Retinal pigment epithelial cell (primary cell): ENCODE results near the gene FBXW9.
"Not testable (repeated sequence)": the region's sequence is repeated elsewhere in the genome, so short reads cannot be mapped to it uniquely, and the experiment has no call there.

ENCODE experiments used
- DNase-seq: peaks from one replicate; pipeline ENCODE4 v3.0.0-alpha.2; 2010; ENCODE audit warnings: low read depth
- H3K4me3 ChIP-seq: 2 replicates; pipeline ENCODE4 v1.5.1; 2011; ENCODE audit warnings: mild to moderate bottlenecking, low read length, control low read depth, moderate library complexity
- CTCF ChIP-seq: conservative IDR thresholded peaks from 2 replicates; pipeline ENCODE4 v1.5.1; 2011; ENCODE audit warnings: low read depth, low read length, control low read depth, inconsistent platforms

Gene FBXW9

GRCh38 chr19:12698138-12698537 lies 1.7 kb upstream of the FBXW9 start:
- DNase-seq = no peak
- no peak for TF ChIP-seq CTCF
- H3K4me3 ChIP-seq = no peak overlapping the region

- H3K4me3 ChIP-seq, DNase-seq: not testable (repeated sequence)
These were observed 994 bp upstream of the FBXW9 start for GRCh38 chr19:12697425-12697824.

- no peak for TF ChIP-seq CTCF
- DNase-seq = no peak
- H3K4me3 ChIP-seq = peak overlapping the region; percentile 88
These were observed 450 bp downstream of the FBXW9 start for GRCh38 chr19:12695997-12696365.

- no peak for TF ChIP-seq CTCF
- peak overlapping the region; percentile 88 for H3K4me3 ChIP-seq
- no peak for DNase-seq
These were observed 917 bp downstream of the FBXW9 start for GRCh38 chr19:12695514-12695913.

- DNase-seq = no peak
- TF ChIP-seq CTCF = no peak
- peak overlapping the region; percentile 5 for H3K4me3 ChIP-seq
These were observed 1.3 kb downstream of the FBXW9 start for GRCh38 chr19:12695096-12695495.

GRCh38 chr19:12694641-12695040 lies 1.8 kb downstream of the FBXW9 start:
- no peak overlapping the region for H3K4me3 ChIP-seq
- no peak for TF ChIP-seq CTCF
- no peak for DNase-seq

GRCh38 chr19:12692960-12693359 lies 3.5 kb downstream of the FBXW9 start:
- no peak for TF ChIP-seq CTCF
- no peak for DNase-seq

More at GRCh38 chr19:12692960-12693359, 3.5 kb downstream of the FBXW9 start:
- H3K4me3 ChIP-seq = no peak overlapping the region
